Panc1 (cell line): ENCODE data around the gene S1PR2.

ENCODE experiments used
- POLR2AphosphoS5 ChIP-seq: IDR thresholded peaks from 2 replicates; pipeline ENCODE4 v1.6.1; 2012; ENCODE audit warnings: mild to moderate bottlenecking, low read depth, low read length, moderate library complexity
- TCF7L2 ChIP-seq: IDR thresholded peaks from 2 replicates; pipeline ENCODE4 v1.6.1; 2011; ENCODE audit warnings: mild to moderate bottlenecking, low read depth, low read length, inconsistent platforms
- TF ChIP-seq, protein P1 (sequence below): fragments of 450-650 bp; IDR thresholded peaks from 2 replicates; pipeline ENCODE4 v1.5.1; 2017; ENCODE audit warnings: mild to moderate bottlenecking

DNA sequence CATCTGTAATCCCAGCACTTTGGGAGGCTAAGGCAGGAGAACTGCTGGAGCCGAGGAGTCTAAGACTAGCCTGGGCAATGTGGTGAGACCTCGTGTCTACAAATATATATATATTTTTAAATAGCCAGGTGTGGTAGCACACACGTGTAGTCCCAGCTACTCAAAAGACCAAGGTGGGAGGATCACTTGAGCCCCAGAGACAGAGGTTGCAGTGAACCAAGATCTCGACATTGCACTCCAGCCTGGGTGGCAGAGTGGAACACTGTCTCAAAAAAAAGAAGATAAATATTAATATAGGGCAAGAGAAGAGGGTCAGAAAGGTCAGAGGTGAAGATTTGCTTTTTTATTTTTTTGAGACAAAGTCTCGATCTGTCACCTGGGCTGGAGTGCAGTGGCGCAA lies 15.4 kb upstream of the S1PR2 start:
- TF ChIP-seq, protein P1, sequence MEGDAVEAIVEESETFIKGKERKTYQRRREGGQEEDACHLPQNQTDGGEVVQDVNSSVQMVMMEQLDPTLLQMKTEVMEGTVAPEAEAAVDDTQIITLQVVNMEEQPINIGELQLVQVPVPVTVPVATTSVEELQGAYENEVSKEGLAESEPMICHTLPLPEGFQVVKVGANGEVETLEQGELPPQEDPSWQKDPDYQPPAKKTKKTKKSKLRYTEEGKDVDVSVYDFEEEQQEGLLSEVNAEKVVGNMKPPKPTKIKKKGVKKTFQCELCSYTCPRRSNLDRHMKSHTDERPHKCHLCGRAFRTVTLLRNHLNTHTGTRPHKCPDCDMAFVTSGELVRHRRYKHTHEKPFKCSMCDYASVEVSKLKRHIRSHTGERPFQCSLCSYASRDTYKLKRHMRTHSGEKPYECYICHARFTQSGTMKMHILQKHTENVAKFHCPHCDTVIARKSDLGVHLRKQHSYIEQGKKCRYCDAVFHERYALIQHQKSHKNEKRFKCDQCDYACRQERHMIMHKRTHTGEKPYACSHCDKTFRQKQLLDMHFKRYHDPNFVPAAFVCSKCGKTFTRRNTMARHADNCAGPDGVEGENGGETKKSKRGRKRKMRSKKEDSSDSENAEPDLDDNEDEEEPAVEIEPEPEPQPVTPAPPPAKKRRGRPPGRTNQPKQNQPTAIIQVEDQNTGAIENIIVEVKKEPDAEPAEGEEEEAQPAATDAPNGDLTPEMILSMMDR: no peak
- TF ChIP-seq TCF7L2 (no peak), POLR2AphosphoS5 (no peak)
